ENCODE measurements around the gene OR3A3.
A peak's percentile ranks its signal among the peaks of the same experiment; 100 is the strongest.
"Not testable (repeated sequence)": the region's sequence is repeated elsewhere in the genome, so short reads cannot be mapped to it uniquely, and the experiment has no call there.

The OR3A3 gene

DNA sequence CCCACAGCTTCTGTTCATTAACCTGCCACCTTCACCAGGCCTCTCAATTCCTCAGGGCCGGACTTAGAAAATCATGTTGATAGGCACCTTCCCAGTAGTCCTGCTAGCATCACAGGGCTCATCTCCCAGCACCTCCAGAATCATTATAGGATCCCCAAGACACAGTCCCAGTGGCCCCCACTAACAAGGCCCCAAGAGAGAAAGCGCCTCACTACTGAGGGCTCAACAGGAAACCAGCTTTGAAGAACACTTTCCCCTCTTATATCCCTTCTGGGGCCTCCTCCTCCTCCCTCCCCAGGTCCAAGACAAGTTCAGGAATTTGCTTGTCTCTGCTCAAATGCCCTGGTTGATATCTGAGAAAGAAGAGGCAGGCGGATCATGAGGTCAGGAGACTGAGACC is at the start of gene OR3A3:
Gene OR3A3, plus strand, starts transcription at position 301 of the 400 bp plus-strand sequence.
- DNase-seq = no peak

DNA sequence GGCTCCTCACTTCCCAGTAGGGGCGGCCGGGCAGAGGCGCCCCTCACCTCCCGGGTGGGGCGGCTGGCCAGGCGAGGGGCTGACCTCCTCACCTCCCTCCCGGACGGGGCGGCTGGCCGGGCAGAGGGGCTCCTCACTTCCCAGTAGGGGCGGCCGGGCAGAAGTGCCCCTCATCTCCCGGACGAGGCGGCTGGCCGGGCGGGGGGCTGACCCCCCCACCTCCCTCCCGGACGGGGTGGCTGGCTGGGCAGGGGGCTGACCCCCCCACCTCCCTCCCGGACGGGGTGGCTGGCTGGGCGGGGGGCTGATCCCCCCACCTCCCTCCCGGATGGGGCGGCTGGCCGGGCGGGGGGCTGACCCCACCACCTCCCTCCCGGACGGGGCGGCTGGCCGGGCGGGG is 40.0 kb upstream of the OR3A3 start:
- DNase-seq = not testable (repeated sequence)

DNA sequence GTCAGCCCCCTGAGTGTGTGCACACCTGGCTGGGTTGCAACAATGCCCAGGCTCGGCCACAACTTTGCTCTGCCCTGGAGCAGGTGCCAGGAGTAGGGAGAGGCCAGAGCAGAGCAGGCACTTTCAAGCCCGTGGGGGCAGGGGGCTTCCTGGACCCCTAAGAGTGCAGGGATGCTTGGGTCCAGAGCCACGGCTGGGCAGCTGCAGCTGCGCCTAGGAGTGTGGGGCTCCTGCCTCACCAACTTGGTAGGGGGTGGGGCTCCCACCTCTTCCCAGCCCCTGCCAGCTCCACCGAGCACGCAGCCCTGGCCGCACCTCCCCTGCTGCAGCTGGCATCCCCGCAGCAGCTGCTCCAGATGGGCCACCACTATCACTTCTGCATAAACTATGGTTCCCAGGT is 32.8 kb upstream of the OR3A3 start:
- DNase-seq = no peak

DNA sequence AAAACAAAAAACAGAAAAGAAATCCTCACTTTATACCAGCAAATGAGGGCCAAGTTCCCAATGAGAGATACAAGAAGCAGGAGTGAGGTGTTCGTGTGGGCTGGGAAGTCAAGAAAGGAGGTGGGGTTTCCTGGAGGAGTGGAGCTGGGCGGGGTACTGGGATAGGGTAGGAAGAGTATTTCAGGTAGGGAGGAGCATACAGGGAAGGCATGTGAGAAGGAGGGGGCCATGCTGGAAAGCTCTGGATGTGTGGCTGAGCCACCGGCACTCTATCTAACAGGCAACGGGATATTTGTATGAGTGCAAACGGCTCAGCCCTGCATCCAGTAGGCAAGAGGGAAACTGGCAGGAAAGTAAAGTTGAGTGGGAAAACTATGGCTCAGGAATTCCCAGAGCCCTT is 29.2 kb upstream of the OR3A3 start:
- DNase-seq = no peak

DNA sequence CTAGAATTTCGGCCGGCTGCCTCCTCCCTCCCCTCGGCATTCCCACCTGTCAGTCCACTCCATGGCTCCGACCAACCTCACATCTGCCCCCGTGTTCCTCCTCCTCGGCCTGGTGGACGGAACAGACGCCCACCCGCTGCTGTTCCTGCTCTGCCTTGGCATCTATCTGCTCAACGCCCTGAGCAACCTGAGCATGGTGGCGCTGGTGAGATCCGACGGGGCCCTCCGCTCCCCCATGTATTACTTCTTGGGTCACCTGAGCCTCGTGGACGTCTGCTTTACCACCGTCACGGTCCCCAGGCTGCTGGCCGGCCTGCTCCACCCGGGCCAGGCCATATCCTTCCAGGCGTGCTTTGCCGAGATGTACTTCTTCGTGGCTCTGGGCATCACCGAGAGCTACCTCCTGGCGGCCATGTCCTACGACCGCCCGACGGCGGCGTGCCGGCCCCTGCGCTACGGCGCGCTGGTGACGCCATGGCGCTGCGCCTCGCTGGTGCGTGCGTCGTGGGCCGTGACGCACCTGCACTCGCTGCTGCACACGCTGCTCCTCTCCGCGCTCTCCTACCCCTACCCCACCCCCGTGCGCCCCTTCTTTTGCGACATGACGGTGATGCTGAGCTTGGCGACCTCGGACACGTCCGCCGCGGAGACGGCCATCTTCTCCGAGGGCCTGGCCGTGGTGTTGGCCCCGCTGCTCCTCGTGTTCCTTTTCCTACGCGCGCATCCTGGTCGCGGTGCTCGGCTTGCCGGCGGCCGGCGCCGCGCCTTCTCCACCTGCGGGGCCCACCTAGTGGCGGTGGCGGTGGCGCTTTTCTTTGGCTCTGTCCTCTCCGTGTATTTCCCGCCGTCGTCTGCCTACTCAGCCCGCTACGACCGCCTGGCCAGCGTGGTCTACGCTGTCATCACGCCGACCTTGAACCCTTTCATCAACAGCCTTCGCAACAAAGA is 25.0 kb upstream of the OR3A3 start, which contains the start of gene OR3A2:
Gene OR3A2, minus strand, starts transcription at position 440 of the 948 bp plus-strand sequence.
- peak; percentile 9 for DNase-seq

DNA sequence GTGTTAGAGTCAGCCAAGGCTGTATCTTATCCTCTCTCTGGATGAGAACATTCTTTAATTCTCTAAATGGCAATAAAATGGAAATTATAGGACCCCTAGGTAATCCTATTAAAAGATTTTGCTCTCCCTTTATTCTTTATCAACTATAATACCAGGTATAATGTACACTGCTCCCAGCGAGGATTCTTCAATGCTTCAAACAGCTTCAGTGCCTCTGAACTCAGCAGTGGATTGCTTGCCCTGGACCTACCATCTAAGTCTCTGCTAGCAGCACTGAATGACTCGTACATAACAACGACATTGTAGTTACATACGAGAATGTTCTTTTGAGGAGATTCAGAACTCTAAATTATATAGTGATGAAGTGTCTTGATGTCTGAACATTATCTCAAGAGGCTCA is 21.4 kb upstream of the OR3A3 start:
- no peak for DNase-seq

DNA sequence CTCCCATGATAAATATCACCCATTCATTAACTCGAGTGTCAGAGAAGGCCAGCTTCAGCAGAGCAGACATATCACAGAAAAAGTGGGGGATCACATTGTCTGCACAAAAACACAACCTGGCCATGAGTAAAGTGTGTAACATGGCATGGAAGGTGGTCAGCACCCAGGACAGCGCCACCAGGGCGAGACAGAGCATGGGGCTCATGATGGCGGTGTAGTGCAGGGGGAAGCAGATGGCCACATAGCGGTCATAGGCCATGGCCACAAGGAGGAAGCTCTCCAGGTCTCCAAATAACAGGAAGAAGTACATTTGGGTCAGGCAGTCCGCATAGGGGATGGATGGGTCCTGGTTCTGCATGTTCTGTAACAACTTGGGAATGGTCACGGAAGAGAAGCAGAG is 13.4 kb upstream of the OR3A3 start:
- DNase-seq = not testable (repeated sequence)

DNA sequence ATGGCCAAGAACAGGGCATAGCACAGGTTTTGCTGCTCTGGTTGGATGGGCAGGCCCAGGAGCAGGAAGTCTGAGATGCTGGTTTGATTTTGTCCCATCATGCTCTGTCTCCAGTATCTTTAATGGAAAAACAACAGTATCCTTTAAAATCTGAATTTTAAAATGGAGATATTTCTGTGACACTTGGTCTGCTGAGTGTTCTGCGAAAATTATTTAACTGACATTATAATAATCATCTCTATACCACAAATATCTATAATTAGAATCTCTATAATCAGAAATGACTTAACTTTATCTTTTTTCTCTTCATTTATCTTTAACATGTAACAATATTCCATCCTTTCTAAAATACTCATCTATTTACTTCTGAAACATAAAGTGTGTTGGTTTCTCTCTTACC is 12.9 kb upstream of the OR3A3 start, which contains the start of gene OR1E1:
Gene OR1E1, minus strand, starts transcription at position 101 of the 400 bp plus-strand sequence. Its CDS starts 0 bp downstream, at position 101.
- DNase-seq = no peak

DNA sequence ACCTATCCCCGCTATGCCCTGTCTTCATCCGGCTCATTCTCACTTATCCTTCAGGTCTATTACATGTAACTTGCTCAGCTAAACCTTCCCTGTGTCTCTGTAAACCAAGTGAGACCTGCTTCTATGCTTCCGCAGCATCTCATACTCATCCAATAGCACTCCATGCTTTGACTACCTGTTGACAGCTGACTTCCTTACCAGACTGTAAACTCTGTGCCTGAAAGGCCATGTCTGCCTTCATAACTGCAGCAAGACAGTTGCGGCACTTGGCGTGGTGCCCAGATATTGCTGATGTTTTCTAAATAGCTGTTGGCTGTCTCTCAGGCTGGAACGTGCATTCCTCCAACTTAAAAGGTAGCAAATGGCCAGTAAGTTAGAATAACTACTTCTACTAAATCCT is 11.1 kb upstream of the OR3A3 start:
- DNase-seq = no peak

DNA sequence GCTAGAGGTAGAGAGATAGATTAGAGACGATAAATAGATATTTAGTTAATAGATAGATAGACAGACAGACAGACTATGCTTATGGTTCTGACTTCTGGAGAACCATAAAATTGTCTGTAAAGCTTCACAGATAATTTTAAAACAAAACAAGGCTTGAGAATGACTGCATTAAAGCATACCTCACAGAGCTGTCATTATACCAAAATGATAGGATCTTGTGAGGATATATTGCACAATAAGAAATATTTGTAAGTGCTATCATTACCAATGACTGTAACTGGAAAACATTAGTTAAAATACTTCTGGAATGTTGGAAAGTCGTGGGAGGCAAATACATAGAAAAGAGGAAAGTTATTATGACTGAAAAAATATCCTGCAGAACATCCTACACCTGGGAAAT is 9.4 kb upstream of the OR3A3 start:
- DNase-seq = no peak

DNA sequence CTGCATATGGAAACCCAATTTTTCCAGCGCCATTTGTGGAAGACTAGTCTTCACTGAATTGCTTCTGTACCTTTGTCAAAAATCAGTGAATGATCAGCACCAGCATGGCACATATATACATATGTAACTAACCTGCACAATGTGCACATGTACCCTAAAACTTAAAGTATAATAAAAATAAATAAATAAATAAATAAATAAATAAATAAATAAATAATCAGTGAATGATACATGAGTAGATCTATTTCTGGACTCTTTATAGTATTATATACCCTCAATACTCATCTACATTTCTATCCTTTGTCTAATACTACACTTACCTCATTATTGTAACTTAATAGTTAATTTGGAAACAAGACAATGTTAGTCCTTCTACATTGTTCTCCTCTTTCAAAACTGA is 7.3 kb upstream of the OR3A3 start:
- not testable (repeated sequence) for DNase-seq

DNA sequence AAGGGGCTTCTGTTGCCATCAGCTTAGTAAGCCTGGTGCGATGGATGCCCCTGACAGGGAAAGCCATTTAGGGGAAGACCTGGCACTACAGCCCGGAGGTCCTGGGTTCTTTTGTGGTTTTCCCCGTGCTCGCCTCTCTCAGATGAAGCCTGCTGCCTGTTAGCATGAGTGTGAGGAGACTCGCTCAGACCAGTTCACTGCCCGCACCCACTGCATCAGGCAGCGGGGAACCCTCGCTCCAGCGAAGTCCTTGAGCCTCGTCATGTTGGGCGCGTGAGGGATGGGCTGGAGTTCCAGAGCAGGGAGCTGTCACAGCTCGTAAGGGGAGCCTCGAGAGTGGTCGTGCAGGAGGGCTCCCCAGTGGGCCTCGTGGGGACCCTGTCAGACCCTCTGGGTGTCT is 1.0 kb downstream of the OR3A3 start:
- DNase-seq = not testable (repeated sequence)

DNA sequence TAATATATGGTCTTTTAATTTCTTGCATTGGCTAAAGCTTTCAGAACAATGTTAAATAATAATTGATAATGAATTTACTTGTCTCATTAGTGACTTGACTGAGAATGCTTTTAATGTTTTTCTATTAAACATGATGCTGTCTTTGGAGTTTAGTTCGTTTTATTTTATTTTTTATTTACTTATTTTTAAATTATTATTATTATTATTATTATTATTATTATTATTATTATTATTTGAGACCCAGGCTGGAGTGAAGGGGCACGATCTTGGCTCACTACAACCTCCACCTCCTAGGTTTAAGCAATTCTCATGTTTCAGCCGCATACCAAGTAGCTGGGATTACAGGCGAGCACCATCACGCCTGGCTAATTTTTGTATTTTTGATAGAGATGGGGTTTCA is 4.4 kb downstream of the OR3A3 start:
- DNase-seq = no peak

DNA sequence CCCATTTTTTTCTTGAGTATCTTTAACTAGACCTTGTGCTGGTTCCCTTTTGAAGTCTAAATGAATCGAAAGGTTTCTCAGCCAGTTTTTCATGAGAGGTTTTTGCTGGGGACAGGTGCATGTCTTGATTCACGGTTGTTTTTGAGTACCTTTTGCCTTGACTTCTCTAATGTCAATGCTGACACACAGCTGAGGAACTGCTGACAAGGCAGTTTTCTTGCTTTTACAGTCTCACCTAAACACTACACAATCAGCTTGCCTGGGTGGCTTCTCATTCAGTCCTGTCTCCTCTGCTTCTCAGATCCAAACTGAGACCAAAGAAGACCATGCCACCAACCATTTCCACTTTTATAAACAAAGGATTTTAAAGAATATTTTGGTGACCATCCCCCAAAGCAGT is 7.1 kb downstream of the OR3A3 start:
- DNase-seq = no peak

DNA sequence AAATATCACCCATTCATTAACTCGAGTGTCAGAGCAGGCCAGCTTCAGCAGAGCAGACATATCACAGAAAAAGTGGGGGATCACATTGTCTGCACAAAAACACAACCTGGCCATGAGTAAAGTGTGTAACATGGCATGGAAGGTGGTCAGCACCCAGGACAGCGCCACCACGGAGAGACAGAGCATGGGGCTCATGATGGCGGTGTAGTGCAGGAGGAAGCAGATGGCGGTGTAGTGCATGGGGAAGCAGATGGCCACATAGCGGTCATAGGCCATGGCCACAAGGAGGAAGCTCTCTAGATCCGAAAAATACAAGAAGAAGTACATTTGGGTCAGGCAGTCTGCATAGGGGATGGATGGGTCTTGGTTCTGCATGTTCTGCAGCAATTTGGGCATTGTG is 22.0 kb downstream of the OR3A3 start:
- peak; percentile 11 for DNase-seq

DNA sequence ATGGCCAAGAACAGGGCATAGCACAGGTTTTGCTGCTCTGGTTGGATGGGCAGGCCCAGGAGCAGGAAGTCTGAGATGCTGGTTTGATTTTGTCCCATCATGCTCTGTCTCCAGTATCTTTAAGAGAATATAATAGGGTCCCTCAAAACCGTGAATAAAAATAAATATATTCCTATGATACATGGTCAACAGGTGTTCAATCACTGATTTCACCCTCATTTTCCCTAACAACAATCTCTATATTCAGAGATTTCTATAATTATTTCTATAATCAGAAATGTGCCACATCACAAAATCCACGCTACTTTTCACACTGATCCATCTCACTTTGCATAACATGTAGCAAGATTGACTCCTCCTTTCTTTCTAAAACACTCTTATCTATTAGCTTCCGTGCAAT is 22.6 kb downstream of the OR3A3 start, which contains the start of gene OR1E2:
Gene OR1E2, minus strand, starts transcription at position 101 of the 400 bp plus-strand sequence. Its CDS starts 0 bp downstream, at position 101.
- DNase-seq = no peak

DNA sequence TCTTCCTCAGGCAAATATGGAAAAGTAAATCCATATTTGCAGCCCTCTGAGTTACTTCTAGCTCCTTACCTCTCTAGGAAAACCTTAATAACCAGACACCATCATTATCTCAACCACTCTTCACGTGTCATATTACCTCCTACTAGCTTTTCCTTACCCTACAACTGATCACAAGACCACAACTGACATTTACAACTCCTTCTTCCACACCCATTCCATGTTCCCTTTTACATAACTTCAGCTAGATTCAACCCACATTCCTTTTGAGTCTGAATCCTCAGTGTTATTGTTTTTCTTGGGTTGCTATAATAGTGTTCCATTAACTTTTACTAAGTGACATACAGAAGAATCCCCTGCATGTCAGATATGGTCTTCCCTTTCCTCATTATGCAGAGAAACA is 27.2 kb downstream of the OR3A3 start:
- no peak for DNase-seq

DNA sequence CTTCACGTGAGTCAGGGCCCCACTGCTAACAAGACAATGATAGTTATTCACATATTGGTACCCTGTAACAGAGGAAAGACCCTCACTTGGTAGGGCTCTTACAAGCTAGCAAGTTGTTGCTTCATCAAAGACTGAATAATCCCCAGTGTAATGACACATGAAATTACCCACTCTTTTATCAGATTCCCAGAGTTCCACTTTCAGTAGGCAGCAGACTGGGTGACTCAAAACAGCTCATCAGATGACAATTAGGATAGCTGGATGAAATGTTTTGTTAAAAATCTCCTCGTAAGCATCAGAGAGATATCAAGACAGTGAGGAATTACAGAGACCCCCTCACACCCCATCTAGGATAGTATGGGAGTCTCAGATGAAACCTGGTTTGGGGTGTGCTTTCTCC is 29.3 kb downstream of the OR3A3 start:
- no peak for DNase-seq

DNA sequence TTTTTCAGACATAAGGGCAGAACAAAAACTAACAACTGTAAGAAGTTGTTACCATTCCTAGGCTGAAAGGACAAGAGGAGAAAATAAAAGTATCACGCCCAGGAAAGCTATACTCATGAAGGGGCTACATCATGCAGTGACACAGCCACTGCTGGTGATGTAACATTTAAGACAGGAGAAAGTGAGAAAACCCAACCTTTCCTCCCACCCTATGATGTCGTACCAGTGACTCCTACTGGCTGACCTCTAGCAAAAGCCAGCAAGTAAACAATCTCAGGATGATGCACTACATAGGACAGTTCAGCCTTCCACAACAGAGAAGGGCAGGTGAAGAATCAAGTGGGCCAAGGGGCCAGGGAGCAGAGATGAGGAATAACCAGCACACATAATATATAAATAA is 36.5 kb downstream of the OR3A3 start:
- peak; percentile 17 for DNase-seq

DNA sequence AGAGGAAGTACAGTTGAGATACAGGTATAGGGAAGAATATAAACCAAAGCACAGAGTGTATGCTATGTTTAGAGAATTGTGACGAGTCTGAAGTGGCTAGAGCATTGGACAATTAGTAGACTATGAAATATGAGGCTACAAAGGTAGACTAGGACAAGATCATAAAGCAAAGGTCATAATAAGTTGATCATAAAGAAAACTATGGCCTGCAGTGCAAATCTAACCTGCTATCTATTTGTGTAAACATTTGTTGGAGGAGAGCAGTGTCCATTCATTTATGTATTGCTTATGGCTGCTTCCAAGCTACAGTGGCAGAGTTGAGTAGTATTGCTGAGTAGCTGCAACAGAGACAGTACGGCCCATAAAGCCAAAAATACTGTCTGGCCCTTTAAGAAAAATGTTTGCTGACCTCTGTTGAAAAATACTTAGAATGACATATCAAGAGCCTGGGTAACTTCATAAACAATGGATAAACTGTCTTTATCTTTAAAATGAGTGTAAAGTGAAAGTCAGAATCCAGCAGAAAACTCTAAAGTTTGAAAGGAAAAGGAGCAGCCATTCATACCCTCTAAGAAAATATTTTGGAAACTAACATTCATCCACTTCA is 37.0 kb downstream of the OR3A3 start:
- no peak for DNase-seq

DNA sequence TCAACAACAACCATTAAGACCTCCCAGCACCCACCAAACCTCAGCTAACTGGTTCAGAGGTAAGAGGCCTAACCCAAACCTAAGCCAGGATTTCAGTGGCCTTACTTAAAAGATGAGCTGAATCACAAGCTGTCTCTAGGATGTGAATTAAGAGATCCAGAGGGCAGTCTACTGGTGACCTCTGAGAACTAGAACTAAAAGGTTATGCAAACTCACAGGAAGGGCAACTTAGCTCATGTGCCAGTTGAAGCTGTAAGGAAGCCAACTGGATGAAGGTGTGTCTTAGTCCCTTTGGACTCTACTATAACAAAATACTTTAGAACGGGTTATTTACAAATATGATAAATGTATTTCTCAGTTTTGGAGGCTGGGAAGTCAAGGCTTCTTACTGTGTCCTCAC is 55.2 kb downstream of the OR3A3 start:
- DNase-seq = not testable (repeated sequence)

DNA sequence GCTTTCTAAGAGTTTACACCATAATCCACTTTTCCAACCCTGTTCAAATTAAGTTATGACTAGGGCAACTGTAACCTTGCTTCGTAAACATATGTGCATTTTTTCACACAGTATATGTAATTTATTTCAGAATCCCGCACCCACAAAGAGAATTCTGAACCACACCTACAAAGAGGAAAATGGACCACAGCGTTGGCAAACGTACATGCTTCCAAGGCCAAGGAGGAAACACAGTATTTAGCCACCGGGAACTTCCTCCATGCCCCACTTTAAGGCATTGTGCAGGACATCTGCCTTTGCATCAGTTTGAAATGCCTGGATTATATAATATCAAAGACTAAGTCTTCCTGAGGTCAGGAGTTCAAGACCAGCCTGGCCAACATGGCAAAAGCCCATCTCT is 58.4 kb downstream of the OR3A3 start:
- DNase-seq = no peak

DNA sequence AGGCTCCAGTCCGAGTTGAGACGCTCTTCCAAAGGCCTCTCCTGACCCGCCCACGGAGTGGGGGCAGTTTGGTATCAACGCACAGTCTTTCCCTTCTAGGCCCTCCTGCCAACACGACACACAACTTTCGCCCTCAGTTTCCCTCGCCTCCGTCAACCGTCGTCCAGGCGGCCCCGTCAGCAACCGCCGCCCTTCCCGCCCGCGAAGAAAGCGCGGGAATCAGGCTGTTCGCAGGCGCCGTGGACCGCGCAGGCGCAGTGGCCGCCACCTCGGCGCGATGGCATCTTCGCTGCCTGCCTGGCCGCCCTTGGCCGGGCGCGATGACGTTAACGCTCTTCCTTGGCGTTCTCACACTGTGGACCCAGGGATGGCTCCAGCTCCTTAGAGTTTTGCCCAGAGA is 60.4 kb downstream of the OR3A3 start, which contains the start of gene SPATA22:
Gene SPATA22, minus strand, starts transcription at position 221 of the 400 bp plus-strand sequence. CDS start 2,494 bp downstream, outside the sequence.
- DNase-seq = no peak

DNA sequence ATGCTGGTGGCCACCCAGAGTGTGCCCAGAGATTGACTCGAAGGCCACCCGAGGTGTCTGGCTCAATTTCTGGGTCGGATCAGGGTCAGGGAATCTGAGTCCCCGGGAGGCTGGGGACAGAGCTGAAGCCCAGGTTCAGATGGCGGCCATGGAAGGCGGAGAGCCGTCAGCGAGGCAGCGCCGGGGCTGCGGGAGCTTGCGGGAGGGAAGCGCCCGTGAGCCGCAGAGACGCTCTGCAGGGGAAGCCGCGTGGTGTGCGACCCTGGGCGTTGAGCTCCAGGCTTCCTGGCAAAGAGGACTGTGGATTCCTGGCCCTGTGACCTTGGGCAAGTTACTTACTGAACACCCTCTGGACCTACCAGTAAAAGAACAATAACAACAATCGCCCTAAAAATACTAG is 61.0 kb downstream of the OR3A3 start:
- no peak for DNase-seq

Data from activated CD4-positive, alpha-beta T cell treated with anti-CD3 and anti-CD28 coated beads, Interleukin-2, Interleukin-6, amounts not matched to agents 100 ng/mL and 50 ng/mL, durations not matched to agents 16 hours and 8 hours (primary cell).